Fibroblast of skin of abdomen (primary cell): Measurements from ENCODE around the gene SHB.
A peak's percentile ranks its signal among the peaks of the same experiment; 100 is the strongest.

Experiments
- DNase-seq: peaks from one replicate; pipeline ENCODE4 v3.0.0-alpha.2; 2013

The SHB gene

DNA sequence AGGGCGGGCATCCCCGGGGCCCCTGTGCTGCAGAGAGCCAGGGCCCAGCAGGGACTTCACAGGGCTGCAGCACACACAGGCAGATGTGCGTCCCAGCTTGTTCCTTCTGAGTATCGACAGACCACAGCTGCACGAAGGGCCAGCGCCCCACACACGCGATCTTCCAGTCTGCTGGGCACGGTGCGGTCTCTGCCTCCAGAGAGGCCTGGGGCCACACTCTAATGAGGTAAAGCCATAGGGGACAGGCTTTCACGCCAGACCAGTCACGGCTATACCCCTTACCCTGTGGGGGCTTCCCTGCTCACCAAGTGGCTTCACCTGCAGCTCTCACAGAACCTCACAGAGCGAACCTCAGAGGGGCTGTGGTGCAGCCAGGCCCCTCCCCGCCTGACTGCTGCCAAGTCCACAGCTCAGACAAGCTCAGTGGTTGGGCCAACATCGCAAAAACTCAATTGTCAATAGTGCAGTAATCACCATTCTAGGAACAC is 82.2 kb downstream of the SHB start:
- no peak for DNase-seq

DNA sequence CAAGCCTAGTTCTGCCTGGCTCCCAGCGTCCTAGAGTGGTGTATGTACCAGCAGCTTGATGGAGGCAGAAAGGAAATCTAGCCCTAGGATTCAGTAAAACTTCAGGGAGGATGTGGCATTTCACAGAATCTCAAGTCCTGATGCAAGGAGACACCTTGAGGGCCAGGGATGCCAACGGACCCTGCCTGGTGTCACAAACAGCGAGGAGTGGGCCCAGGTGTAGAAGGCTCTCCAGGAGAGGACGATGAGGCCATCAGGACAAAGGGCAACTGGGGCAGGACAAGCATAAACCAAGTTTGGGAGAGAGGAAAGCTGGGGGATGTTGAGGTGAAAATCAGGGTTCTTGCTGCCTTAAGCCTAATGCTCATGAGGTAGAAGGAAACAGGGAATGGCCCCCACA is 83.0 kb downstream of the SHB start:
- DNase-seq = no peak

DNA sequence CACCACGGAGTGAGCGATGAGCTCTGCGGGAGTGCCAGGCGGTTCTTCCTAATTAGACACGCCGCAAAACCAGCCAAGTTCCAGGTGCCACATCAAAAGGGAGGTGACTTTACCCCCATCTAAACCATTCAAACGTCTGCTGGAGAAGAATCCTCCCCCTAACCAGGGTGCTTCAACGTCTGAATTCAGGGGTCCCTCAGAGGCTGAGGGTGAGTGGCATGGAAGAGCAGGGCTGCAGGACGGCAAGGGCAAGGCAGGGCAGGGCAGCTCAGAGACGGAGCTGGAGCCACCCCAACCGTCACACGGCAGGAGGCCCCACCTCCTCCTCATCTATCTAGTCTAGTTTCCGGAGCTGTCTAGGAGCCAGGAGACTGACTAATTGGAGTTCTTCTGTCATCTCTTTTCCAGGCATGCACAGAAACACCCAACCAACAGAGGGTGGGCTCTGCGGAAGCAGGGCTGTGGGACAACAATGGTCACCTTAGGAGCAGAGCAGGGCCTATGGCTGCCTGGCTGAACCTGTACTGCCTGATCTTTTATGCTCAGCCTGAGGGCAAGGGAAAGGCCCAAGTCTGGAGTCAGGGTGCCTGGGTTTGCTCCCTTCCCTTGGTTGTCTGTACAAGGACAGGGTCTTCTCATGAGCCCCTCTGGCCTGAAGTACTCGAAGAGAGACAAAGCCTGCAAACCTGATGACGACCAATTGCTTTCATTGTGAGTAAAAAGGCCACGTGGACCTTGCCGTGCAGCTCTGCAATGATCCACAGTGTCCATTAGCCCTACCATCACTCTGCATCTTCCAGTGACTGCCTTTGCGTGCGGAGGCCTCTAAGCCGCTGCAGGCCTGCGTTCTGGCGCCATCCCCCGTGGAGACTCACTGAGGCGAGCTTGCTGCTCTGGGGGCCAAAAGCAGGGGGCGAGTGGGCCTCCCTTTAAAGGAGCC is 84.1 kb downstream of the SHB start:
- DNase-seq = peak; percentile 78

DNA sequence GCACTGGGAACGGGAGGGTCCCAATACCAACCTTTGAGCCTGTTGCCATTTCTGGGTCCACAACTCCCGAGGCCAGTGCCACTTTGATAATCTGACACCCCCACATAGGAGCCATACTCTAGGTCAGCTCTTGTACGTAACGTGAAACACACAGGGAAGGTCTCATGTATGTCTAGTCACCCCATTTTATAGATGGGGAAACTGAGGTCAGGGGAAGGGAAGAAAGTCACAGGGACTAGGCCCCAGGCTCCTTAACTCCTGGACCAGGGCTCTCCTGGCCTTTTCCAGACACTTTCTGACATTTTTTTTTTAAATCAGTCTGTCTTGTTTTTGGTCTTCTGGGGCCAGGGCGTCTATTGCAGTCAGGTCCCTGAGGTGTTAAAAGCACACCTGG is 84.8 kb downstream of the SHB start:
- DNase-seq = no peak

DNA sequence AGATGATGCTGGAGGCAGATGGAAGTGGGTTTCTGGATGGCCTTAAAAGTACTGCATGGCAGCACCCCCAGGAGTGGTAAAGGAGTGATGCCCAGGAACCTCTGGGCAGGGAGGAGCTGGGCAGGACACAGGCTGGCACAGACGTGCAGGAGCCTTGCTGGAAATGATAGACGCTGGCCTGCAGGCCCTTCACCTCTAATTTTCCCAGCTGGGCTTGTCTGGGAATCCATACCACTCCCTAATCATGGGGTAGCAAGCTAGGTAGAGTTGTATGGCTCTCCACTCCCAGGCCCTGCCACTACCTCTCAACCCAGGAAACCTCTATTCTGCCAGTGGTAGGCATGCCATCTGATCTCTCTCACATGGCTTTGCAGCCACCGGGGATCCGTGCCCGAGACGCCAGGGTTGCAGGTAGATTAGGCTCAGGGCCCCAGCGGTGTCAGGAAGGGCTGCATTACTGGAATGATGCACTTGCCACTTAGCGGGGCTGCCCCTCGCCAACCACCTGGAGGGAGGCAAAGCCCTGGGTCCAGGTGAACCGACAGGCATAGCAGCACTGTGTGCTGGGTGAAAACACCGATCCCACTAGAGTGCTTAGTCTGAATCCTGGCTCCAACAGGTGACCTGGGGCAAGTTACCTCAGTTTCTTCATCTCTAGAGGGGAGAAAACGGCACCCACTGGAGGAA is 85.5 kb downstream of the SHB start:
- no peak for DNase-seq

DNA sequence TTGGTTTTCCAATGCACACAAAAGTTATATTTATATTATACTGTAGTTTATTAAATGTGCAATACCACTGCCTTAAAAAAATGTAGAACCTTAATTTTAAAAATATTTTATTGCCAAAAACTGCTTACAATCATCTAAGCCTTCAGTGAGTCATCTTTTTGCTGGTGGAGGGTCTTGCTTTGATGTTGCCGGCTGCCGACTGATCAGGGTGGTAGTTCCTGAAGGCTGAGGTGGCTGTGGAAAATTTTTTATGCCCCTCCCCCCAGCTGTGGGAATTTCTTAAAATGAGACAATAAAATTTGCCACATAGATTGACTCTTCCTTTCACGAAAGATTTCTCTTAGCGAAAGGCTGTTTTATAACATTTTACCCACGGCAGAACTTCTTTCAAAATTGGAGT is 89.2 kb downstream of the SHB start:
- no peak for DNase-seq

DNA sequence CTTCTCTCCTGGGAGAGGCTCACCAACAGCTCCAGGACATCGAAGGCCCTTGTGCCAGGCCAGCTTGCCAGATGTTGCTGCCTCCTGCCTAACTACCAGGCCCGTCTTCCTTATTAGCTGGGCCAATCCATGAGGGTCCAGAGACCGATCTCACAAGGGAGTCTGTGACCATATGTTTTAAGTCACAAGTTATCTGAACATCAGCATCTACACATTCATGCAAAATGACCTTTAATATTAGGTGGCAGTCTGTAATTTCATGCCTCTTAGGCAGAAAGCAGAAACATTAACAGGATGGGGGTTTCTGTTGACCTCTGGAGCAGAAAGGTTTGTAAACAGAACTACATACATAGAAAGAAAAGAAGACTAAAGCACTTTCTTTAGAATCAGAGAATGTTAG is 90.0 kb downstream of the SHB start:
- DNase-seq = no peak

DNA sequence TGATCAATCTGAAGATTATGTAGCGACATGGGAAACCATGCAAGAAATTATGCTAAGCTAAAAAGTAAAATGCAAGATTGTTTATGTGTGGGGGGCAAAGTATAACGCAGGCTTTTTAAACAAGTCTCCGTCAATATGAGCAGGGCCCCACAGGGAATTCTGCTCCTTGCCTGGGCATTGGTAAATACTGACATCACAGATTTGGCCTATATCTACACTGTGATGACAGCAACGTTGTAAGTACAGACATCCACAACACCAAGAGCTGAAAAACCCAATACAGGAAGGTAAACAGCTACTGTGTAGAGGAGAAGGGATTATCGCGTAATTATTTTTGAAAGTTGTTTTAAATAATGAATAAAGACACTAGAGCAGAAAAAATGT is 90.6 kb downstream of the SHB start:
- DNase-seq = no peak

DNA sequence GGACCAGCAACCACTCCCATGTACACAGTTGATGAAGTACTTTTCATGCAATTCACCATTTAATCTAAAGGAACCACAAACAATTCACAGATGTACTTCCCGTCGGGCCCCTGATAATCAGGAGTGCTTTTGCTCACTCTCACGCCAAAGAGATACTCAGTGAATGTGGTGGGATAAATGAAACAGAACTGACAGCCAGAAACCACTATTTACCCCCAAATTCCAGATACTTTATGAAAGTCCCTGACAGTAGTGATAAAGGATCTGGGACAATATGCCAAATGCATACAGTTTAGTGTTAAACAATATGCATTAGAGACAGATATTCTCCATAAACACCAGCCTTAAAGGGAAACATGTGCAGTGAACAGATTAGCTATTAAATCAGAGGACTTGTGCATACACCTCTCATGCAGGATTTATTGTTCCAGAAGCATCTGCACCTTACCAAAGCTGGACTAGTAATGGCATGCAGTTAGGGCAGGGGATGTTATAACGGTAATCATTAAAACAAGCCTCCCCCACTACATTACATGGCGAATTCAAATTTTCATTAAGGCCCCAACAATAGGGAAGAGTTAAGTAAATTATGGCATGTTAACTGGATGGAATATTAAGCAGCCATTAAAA is 91.1 kb downstream of the SHB start:
- DNase-seq = no peak

DNA sequence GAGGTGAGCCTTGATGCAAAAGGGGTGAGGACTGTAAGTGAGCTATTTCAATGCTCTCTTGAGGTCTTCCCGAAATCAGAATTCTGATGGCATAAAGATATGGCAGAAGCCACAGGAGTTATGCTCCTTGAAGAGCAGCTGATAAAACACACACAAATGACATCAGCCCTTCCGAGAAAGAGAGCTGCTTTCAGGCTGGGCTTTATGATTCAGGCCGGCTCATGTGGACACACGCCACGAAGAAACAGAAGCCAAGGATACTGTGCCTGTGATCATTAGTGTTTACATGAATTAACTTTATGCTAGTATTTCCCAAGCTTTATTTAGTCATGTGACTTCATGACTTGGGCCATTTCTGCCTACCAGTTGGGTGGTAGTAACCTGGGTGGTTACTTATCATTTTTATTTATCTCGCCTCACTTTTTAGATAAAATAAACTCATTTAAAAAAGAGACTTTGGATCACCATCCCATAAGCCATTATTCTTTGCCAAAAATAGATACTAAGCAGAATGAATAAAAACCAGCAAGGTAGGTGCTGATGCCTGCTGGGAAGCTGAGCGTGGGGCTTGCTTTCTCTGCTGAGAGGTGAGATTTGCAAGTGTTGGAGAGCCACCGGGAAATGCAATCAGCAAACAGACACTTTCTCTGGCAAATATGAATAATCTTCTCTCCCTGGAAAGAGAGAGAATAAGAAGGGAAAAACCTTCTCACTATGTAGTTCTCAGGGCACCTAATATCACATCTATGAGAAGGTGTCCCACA is 92.1 kb downstream of the SHB start:
- DNase-seq = peak; percentile 78

DNA sequence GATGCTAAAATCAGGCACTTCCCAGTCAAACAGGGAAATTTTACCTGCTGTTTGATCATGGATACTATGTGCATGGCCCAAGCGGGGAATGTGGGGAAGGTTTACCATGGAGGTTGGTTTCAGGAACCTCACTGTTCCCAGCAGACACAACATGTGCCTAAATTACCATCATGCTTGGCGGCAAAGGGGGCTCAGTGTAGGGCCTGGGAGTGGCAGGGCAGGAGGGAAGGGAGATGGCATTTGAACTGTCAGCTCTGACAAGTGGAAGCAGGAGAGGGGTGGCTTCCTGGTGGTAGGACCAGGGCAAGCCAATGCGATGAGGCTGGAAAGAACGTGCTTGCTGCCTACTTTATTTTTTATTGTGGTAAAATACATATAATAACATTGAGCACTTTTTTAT is 93.4 kb downstream of the SHB start:
- no peak for DNase-seq

DNA sequence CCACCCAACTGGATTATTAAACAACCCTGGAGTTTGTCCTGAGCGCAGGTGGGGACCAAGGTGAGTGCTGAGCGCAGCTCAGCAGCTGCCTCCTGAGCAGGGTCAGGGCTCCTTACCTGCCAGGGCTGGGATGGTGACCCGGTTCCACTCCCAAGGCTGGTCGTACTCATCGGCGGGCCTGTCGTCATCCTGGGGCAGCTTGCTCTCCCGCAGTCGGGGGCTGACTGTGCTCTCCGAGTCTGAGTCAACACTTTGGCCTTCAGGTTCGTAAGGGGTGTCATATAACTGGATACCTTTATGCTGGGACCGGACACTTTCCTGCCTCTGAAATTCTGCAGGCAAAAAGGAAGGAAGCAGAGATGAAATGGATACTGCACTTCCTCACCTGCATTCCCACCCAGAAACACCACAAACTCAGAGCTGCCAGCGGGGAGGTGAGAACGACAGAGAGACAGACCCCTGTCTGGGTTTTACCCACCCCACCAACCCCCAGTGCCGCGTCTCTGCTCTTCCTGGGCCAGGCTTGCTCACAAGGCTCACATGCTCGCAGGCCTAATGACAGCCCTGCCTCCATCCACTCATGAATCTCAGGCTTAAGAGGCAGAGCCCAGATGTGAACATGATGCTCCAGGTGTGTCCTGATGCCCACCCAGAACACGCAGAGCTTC is 94.4 kb downstream of the SHB start:
- DNase-seq = no peak

DNA sequence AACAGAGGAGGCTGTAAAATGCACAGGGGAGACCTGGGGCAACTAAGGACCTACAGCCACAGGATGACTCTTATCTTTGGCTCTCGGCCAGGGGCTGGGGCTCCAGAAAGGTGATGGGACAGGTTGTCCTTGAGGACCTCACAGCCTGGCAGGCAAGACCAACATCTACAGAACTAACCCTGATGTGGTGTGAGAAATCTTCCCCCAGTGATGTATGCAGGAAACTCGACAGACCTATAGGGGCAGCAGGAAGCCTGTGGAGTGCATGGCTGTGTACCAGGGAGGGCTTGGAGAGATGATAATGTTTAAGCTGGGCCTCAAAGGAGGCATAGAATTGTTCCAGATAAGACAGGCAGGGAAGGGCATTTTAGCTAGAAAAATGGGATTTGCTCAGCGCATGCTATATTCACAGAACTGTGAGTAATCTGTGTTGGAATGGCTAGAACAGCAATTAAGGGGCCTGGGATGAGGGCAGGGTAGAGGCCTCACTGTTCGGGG is 96.6 kb downstream of the SHB start:
- no peak for DNase-seq

DNA sequence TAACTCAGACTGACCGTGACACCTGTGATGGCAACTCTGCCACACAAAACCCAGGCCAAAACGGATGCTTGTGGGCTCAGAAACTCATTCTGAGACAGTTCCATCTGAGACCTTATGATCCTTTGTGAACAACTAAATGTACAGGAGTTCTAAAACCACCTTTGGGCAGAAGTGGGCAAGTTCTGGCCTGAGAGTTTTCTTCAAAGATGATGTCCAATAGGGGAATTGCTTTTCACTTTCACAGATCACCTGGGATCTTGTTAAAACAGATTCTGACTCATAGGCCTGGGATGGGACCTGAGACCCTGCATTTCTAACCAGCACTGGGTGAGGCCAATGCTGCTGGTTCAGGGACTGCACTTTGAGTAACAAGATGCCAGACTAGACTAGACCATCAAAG is 97.3 kb downstream of the SHB start:
- DNase-seq = no peak

DNA sequence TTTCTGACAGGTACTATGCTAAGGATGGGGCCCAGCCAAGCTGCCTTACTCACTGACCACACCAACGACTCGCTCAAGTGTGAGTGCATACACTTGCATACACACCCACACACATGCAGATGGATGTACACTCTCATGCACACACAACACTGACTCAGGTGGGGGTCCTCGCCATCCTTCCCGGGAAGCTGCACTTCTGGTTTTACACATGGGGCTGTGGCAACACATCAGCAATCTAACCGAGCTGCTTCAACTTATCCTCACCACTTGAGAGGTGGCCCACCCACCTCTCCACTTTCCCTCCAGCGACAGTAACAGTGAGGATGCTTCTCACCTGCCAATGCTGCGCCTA is 97.9 kb downstream of the SHB start:
- no peak for DNase-seq

DNA sequence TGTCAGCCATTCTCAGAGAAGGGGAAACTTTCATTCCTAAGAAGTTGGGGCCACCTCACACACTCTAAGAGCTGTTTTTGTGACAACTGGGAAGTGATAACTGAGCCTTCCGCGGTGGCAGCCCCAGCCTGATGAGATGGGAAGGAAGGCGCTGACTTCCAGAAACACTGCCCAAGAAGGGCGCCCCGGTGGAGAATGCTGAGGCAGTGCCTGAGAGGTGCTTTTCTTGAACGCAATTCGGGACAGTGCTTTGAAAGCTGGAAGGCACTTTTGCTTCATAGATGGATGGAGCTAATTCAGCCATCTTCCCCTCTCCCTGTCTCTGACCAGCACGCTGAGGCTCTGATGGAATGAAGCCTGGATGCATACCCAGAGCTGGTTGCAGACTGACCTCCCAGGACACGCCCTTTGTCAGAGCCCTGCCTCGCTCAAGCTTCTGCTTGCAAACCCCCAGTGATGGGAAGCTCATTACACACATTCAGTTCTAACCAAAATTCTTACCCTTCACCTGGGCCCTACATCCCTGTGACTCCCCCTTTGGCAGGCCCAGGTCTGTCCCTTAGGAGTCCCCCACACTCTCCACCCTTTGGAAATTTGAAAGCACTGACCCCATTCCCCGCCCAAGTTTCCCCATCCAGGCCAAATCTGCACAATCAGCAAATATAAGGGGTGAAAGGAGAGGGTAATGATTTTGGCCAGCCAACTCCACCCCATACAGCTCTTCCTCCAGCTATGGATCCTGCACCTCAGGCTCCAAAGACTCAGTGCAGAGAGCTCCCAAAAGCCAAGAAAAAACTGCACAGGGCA is 98.5 kb downstream of the SHB start:
- DNase-seq = no peak

DNA sequence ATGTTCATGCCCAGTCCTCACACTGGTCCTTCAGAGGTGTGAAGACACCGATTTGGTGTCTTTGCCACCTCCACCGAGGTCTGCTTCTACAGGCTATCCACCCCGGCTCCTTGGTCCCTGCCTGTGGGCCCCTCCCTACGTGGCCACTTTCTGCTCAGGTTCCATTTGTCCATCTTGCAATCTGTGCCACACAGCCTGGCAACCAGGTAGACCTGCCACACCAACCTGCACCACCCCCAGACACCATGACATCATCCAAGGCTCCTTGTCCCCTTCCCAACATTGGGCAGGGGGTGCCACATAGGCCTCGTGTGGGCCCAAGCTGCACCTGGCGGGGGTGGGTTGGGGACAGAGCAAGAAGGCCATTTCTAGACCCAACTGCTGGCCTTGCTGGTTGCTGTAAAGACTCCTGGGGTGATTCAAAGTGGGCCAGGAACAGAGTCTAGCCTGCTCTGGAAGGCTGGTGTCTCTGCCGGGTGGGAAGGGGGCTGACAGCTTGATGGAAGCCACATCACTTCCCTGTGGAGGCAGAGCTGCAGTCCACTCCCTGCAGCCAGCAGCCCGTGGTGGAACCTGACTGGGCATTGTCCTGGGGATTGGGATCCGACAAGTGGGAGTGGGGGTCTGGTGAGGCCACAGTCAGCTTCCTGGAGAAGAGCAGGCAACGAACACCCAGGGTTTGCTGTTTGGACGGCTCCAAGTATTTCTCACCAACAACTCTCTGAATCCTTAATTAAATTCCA is 99.3 kb downstream of the SHB start:
- DNase-seq = no peak

DNA sequence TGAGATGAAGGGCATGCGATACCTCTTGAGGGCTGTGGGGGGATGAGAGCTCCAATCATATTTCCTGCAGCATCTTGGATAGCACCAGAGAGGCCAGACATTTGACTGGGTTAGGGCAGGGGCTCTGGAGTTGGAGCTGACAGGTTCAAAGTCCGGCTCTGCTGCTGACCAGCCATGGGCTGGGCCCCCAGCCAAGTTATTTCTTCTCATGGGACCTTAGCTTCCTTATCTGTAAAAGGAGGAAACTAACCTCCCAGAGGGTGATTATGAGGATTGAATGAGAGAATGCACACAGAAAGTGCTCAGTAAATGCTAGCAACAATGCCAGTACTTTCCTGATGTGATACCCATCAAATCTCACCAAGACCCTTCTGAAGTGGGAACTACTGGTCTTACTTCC is 99.9 kb downstream of the SHB start:
- no peak for DNase-seq

DNA sequence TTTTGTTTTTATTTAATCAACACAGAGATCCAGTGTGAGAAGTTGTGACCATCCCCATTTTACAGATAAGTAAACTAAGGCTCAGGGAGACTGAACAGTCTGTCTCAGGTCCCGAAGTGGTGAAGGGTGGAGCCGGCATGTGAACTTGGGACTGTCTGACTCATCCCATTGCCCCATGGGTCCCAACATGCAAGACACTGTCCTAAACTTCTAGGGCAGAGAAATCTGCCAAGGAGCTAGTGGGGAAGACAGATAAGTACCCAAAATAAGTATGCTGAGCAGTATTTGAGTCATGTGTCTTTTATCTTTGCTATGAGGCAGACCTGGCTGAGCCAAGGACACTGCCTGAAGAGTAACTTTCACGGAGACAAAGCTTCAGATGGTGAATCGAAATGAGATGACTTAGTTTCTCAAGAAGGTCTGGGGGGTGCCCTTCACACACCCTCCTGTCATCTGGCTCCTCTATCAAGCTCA is 100.8 kb downstream of the SHB start:
- DNase-seq = peak; percentile 37

DNA sequence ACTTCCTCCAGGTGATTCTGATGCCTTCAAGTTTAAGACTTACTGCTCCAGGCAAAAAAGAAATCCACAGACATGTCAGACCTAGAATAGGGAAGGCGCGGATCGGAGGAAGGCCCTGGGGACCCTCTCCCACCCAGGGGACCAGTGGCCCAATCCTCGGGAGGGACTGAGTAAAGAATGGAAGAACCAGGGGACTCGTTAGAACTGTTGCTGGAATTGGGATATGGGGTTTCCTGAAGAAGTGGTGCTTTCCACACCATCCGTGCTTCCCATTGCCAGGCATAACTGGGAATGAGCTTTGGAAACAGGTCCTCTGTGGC is 101.3 kb downstream of the SHB start:
- no peak for DNase-seq
